ENCODE results near the gene CCND2.

Gene CCND2

DNA sequence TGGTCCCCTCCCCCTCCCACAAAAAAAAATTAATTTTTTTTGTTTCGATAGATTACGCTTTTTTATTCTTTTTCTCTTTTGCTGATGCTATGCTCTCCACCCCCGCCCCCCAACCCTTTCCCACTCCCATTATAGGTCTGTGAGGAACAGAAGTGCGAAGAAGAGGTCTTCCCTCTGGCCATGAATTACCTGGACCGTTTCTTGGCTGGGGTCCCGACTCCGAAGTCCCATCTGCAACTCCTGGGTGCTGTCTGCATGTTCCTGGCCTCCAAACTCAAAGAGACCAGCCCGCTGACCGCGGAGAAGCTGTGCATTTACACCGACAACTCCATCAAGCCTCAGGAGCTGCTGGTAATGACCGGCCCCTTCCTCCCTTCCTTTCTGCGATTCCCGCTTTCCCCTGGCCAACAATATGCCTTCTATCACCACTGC, 2.3 kb downstream of the CCND2 start:
- in situ Hi-C loops (cut with MboI; ENCODE audit: low sequenced_read_pairs) = loop anchor here (5.0 to 10.0 kb wide), 2 partner anchors 281 to 394 kb away; no protein-coding TSS in a partner anchor
- peaks cover 59% of the 10 kb centered on the region for H3K27me3 ChIP-seq (ENCODE audit: low read depth)
- H3K9me3 ChIP-seq = no peaks in the 10 kb centered on the region
- H3K36me3 ChIP-seq (replicated peaks) = peaks cover 10% of the 10 kb centered on the region
- peak overlapping the region; percentile 45 for H3K4me3 ChIP-seq
- DNase-seq (ENCODE audit: low spot score in 2 of 2) = no peak
- peaks cover 11% of the 10 kb centered on the region for H3K4me1 ChIP-seq

DNA sequence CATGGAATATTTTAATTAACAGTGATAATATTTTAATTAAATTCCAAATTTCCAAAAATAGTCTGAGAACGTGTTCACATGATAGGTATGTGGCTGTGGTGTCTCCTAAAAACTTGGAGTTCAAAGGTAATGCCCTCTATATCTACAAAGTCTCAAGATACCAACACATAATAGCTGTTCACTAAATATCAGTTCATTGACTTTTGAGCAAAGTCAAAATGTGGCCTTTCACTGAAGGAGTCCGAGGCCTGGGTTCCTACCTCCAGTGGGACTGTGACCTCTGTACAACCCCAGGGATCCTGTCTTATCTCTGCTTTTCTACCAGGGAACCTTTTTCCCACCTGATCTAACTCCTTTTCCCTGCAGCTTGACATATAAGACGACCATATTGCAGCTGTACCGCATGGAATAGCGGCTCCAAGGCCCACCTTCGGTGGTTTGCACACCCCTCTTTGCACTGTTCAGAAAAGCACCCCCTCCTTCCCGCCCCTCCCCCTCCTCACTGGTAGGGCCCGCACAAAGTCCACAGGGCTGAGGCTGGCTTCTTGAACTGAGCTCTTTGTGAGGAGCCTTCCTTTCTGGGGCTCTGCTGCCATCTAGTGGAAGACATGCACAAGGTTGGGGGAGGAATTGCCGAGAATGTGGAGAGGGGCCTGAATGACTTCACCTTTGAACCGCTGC, 3.1 kb downstream of the CCND2 start:
- no peak overlapping the region for H3K4me3 ChIP-seq
- peaks cover 51% of the 10 kb centered on the region for H3K27me3 ChIP-seq (ENCODE audit: low read depth)
- DNase-seq (ENCODE audit: low spot score in 2 of 2) = peak; percentile 68 to 88
- no peaks in the 10 kb centered on the region for H3K9me3 ChIP-seq
- peaks cover 10% of the 10 kb centered on the region for H3K36me3 ChIP-seq (replicated peaks)
- in situ Hi-C loops (cut with MboI; ENCODE audit: low sequenced_read_pairs) = loop anchor here (5.0 to 10.0 kb wide), 2 partner anchors 282 to 394 kb away; no protein-coding TSS in a partner anchor
- H3K4me1 ChIP-seq = peaks cover 11% of the 10 kb centered on the region

DNA sequence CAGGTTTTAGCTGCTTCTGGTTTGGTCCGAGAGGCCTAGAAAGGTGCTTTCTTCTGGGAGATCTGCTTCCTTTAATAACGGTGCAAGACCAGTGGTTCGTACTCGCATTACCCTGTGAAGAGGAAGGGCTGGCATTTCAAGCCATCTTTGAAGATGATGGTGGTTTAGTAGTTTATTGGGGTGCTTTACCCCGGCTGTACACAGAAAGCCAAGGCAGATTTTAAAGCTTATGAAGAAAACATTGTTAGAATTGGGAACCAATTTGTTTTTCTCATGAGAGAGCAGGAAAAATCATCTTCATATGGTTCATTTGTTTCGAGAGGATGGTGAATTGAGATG, 3.6 kb downstream of the CCND2 start:
- peaks cover 10% of the 10 kb centered on the region for H3K36me3 ChIP-seq (replicated peaks)
- H3K4me3 ChIP-seq = no peak overlapping the region

DNA sequence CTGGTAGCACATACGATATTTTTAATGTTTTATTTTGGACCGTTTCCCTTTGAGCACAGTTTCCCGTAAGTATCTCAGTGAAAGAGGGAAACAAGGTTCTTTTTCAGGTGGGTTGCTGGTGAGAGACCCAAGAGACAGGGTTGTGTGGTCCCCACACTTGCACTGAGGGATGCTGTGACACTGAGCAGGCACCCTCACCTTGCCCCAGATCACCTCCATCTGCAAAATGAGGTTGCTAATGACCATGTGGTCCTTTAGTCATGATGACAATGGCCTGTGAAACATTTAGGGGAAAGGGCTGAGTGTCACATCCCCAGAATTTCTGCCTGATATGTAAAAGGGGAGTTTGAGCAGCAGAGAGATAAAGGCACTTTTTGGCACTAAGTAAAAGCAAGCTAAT, 4.3 kb downstream of the CCND2 start:
- no peak for DNase-seq (ENCODE audit: low spot score in 2 of 2)
- Histone ChIP-seq H3K4me1 (peaks cover 10% of the 10 kb centered on the region), H3K4me3 (no peak overlapping the region), H3K36me3 (replicated peaks) (peaks cover 10% of the 10 kb centered on the region), H3K9me3 (no peaks in the 10 kb centered on the region), H3K27me3 (ENCODE audit: low read depth) (peaks cover 40% of the 10 kb centered on the region)
- in situ Hi-C loops (cut with MboI; ENCODE audit: low sequenced_read_pairs) = loop anchor here (5.0 to 10.0 kb wide), 2 partner anchors 283 to 396 kb away; no protein-coding TSS in a partner anchor

More for the DNA sequence above, 3.6 kb downstream of the CCND2 start:
- no peak for DNase-seq (ENCODE audit: low spot score in 2 of 2)
- Histone ChIP-seq H3K9me3 (no peaks in the 10 kb centered on the region), H3K4me1 (peaks cover 11% of the 10 kb centered on the region), H3K27me3 (ENCODE audit: low read depth) (peaks cover 46% of the 10 kb centered on the region)
- in situ Hi-C loops (cut with MboI; ENCODE audit: low sequenced_read_pairs) = loop anchor here (5.0 to 10.0 kb wide), 2 partner anchors 282 to 395 kb away; no protein-coding TSS in a partner anchor

DNA sequence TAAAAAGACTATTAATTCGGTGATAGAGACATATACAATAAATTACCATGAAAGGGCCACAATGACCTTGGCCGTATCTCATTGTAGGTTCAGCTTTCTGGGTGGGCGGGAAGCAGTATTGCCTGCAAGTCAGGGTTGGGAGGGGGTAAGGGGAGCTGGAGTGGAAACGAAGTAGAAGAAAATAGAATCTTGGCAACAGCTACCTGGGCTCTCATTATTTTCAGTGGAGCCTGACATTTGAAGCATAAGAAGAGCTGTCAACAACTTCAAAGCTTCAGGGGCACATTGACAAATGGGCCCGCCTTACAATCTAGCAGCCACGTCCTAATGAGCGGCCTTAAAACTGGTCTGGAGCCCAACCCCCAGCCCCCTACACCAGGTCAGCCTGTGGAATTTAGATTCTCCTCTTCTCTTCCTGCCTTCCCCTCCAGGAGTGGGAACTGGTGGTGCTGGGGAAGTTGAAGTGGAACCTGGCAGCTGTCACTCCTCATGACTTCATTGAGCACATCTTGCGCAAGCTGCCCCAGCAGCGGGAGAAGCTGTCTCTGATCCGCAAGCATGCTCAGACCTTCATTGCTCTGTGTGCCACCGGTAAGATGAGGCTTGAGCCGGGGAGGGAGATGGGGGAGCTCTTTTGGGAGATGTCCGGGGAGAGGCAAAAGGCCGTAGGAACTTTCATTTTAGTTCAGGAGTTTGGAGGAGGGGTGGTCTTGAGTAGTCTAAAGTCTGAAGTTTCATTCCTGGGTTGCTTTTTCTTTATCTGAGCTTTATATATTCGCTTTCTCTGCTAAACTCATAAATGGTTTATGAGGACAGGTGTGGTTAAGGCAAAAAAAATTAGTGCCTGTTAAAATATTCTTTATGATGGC, 5.0 kb downstream of the CCND2 start:
- Histone ChIP-seq H3K36me3 (replicated peaks) (peaks cover 10% of the 10 kb centered on the region), H3K4me1 (peaks cover 7% of the 10 kb centered on the region), H3K9me3 (no peaks in the 10 kb centered on the region), H3K27me3 (ENCODE audit: low read depth) (peaks cover 32% of the 10 kb centered on the region), H3K4me3 (no peak overlapping the region)
- in situ Hi-C loops (cut with MboI; ENCODE audit: low sequenced_read_pairs) = loop anchor here (5.0 to 10.0 kb wide), 2 partner anchors 284 to 396 kb away; no protein-coding TSS in a partner anchor
- no peak for DNase-seq (ENCODE audit: low spot score in 2 of 2)

DNA sequence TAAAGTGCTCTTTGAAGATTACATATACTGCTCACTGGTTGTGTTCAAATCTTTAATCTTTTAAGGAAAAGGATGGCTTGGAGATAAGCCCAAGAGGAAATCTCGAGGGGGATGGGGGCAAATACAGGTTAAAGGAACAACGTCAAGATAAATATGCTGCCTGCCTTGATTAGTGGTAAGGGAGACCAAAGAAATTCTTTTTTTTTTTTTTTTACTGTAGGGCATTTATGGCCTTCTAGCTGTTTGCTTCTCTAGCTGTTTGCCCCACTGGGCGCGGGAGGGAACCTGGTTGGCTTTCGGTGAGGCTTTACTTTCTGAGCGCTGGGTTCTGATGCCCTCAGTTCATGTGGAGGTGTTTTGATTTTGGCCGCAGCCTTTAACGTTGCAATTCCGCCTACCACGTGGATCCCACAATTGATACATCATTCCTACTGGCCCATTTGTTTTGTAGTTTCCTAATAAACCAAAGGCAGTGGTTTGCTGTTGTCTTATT, 5.7 kb downstream of the CCND2 start:
- in situ Hi-C loops (cut with MboI; ENCODE audit: low sequenced_read_pairs) = loop anchor here (5.0 to 10.0 kb wide), 2 partner anchors 284 to 397 kb away; no protein-coding TSS in a partner anchor
- no peaks in the 10 kb centered on the region for H3K9me3 ChIP-seq
- no peak for DNase-seq (ENCODE audit: low spot score in 2 of 2)
- H3K36me3 ChIP-seq (replicated peaks) = peaks cover 10% of the 10 kb centered on the region
- peaks cover 26% of the 10 kb centered on the region for H3K27me3 ChIP-seq (ENCODE audit: low read depth)
- H3K4me1 ChIP-seq = peaks cover 7% of the 10 kb centered on the region
- no peak overlapping the region for H3K4me3 ChIP-seq

DNA sequence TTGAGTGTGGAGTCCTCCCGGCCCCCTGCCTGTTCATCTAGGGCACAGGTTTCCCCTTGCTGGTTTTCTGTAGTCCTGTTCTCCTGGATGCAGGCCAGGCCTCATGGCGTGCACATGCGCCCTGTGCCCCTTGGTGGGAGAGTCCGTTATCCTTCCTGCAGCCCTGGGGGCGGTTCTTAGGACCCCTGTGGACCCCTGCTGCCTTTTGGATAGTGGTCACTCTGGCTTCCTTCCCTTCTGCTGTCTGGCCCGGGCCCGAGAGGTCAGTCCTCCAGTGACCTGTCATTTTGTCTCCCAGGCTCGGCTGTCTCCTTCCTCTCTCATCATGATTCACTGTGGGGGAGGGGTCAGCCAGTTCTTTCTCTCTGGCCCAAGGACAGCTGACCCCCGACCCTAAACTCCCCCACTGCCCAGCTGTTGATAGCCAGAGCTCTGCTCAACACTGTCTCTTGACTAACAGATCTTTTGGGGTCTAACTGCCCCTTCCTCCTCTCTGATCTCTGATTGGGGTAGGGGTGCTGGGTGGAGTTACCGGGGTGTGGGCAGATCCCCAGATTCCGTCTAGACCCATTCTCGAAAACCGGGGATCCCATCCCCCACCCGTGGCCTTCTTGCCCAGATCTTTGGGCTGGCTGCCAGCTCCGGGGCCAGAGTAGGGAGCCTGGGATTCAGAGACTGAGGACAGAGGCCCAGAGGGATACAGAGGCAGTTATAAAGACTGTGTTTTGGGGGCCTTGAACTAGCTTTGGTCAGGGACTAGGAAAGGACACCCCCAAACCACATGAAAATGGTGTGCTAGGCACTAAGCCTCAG, 7.0 kb downstream of the CCND2 start:
- Histone ChIP-seq H3K4me3 (no peak overlapping the region), H3K27me3 (ENCODE audit: low read depth) (peaks cover 13% of the 10 kb centered on the region), H3K36me3 (replicated peaks) (peaks cover 10% of the 10 kb centered on the region), H3K4me1 (peaks cover 7% of the 10 kb centered on the region), H3K9me3 (no peaks in the 10 kb centered on the region)
- in situ Hi-C loops (cut with MboI; ENCODE audit: low sequenced_read_pairs) = no loop called here
- no peak for DNase-seq (ENCODE audit: low spot score in 2 of 2)

DNA sequence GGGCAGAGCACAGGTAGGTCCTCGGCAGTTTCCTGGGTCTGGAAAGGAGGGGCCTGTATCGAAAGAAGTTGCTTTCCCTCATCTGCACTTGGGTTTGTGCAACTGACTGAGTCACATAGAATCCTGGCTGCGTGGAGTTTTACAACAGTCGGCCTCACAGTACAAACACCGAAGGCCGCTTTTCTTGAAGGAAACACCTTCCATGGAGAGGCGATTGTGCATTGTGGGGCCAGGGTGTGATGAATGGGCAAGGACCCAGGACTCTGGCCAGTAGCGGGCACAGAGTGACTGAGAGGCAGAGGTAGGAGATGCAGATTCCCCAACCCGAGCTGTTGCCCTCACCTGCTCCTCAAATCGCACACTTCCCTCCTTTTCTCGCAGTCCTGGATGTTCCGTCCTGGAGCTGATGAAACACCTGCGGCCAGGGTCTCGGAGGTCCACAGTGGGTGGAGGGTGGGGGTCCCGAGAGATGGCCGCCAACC, 7.7 kb downstream of the CCND2 start:
- Histone ChIP-seq H3K36me3 (replicated peaks) (peaks cover 8% of the 10 kb centered on the region), H3K4me3 (no peak overlapping the region), H3K27me3 (ENCODE audit: low read depth) (peaks cover 6% of the 10 kb centered on the region), H3K4me1 (peaks cover 6% of the 10 kb centered on the region), H3K9me3 (no peaks in the 10 kb centered on the region)
- DNase-seq (ENCODE audit: low spot score in 2 of 2) = no peak
- in situ Hi-C loops (cut with MboI; ENCODE audit: low sequenced_read_pairs) = no loop called here

DNA sequence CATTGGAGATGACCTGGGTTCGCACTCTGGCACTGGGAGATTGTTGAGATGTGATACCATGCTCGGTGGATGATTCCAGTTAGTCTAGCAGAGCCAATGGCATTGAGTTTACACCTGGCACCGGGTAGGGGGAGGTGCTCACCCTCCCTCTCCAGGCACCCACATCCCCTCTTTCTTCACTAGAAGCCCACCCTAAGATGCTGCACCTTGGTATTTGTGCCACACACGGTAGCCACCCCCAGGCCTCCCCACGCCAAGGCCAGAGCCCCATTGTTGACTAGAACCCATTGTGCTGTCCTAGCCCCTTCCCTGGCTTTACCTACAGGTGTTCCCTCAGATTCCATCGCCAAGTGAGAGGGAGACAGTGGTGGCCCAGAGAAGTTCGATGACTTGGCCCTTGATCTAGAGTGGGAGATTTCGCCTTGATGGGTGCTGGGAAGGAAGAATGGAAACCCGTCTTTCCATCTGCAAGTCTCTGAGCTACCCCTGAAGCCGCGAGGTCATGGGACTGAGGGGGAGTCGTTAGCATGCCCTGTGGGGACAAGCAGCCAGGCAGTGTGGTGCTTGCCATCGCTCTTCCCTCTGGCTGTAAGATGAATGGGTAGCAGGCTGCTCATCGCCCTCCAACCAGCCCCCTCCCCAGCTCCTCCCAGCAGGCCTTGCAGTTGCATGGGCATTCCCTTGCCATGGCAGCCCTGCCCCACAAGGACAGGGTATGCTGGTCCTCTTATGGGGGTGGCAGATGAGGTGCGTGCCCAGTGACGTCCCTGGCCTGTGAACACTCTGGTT, 8.7 kb downstream of the CCND2 start:
- DNase-seq (ENCODE audit: low spot score in 2 of 2) = no peak
- H3K36me3 ChIP-seq (replicated peaks) = peaks cover 4% of the 10 kb centered on the region; the same call in 1 of the 2 replicates
- no peaks in the 10 kb centered on the region for H3K9me3 ChIP-seq
- 0 out of 2 replicates have a peak, but pooled peaks cover under 1% of the 10 kb centered on the region for H3K4me1 ChIP-seq
- in situ Hi-C loops (cut with MboI; ENCODE audit: low sequenced_read_pairs) = no loop called here
- H3K27me3 ChIP-seq (ENCODE audit: low read depth) = no peaks in the 10 kb centered on the region
- no peak overlapping the region for H3K4me3 ChIP-seq

DNA sequence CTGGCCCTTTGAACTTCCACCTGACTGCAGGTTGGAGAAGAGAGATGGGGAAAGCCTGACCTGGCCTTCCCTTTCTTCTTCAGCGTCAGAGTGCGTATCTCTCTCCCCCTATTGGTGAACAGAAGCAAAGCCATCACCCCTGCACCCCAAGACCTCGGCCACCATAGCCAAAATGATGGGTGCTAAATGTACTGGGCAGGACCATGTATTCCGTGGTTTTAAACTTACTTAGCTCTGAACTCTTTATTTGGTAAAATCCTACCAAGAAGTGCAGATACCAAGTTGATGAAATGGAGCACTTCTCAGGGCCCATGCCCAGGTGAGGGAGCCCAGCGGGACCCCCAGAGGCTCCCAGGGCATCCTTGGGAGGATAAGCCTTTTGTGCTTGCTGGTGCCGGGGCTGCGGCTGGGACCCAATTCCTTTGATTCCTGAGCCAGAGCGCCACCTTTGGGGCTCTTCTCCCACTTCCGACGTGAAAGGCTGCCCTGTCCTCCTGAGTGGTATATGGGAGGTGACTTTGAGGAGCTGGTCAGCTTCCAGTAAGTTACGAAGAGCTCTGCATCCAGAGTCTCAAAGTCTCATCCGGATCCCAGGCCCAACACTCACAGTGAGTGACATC, 9.4 kb downstream of the CCND2 start:
- H3K36me3 ChIP-seq (replicated peaks) = peaks cover 1% of the 10 kb centered on the region; the same call in 1 of the 2 replicates
- DNase-seq (ENCODE audit: low spot score in 2 of 2) = no peak
- no peak overlapping the region for H3K4me3 ChIP-seq
- H3K27me3 ChIP-seq (ENCODE audit: low read depth) = no peaks in the 10 kb centered on the region
- in situ Hi-C loops (cut with MboI; ENCODE audit: low sequenced_read_pairs) = no loop called here
- no peaks in the 10 kb centered on the region for H3K9me3 ChIP-seq
- H3K4me1 ChIP-seq = no peaks in the 10 kb centered on the region

DNA sequence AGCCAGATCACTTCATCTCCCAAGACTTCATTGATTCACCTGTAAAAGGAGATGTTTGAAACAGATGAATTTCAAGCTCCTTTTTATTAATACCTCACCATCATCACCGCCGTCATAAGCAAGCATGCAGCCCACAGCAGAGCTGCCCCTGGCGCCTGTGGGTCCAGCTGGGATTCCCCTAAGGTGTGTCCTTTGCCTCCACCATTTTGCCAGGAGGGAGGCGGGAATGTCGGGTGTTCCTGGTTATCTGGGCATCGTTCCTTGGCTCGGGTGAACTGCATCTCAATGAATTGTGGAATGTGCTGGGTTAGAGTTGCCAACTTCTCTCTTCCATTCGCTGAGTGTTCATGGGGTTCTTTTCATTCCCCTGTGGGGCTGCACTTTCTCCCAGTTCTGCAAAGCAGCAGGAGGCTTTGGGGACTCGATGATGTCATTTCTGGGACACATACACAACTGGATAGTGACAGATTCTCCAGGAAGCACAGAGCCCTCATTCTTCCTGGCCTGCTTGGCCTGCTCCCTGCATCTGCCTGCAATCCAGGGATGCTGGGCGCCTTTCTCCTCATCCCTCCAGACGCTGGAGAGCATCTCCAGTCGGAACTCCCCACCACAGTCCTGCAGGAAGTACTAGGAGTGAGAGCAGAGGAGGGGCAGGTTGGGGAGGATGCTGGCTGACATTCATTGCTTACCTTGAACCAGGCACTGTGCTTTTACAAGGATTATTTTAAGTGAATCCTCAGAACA, 10.1 kb downstream of the CCND2 start:
- in situ Hi-C loops (cut with MboI; ENCODE audit: low sequenced_read_pairs) = no loop called here
- Histone ChIP-seq H3K4me3 (no peak overlapping the region), H3K36me3 (replicated peaks) (no peaks in the 10 kb centered on the region; the same call in 1 of the 2 replicates), H3K27me3 (ENCODE audit: low read depth) (no peaks in the 10 kb centered on the region), H3K4me1 (no peaks in the 10 kb centered on the region), H3K9me3 (no peaks in the 10 kb centered on the region)
- no peak for DNase-seq (ENCODE audit: low spot score in 2 of 2)

Data from HAP-1 (cell line).